Midbrain (tissue), 1 donor: Measurements from ENCODE around the gene IL13.

Experiments used
- DNase-seq: peaks from one replicate; lab custom pipeline; 2025; lab: John Stamatoyannopoulos, UW

The IL13 gene

GRCh38 chr5:132655821-132656773 is 1.9 kb upstream of the IL13 start:
- no peak for DNase-seq

GRCh38 chr5:132656774-132657355 is 1.1 kb upstream of the IL13 start:
- DNase-seq, result no peak

GRCh38 chr5:132658381-132659302 is 669 bp downstream of the IL13 start:
- no peak for DNase-seq

- DNase-seq, result no peak
These were observed 1.9 kb downstream of the IL13 start for GRCh38 chr5:132659598-132660493.

- DNase-seq, result no peak
These were observed 3.4 kb downstream of the IL13 start for GRCh38 chr5:132661231-132662003.

- no peak for DNase-seq
These were observed 4.0 kb downstream of the IL13 start for GRCh38 chr5:132662004-132662401.

- DNase-seq, result no peak
These were observed 5.2 kb downstream of the IL13 start for GRCh38 chr5:132662925-132663770.

- DNase-seq, result no peak
These were observed 6.1 kb downstream of the IL13 start for GRCh38 chr5:132663771-132664695.

- no peak for DNase-seq
These were observed 6.8 kb downstream of the IL13 start for GRCh38 chr5:132664696-132665209.

- no peak for DNase-seq
These were observed 7.7 kb downstream of the IL13 start for GRCh38 chr5:132665574-132666080.

- DNase-seq, result no peak
These were observed 8.5 kb downstream of the IL13 start for GRCh38 chr5:132666310-132667123.

- no peak for DNase-seq
These were observed 9.3 kb downstream of the IL13 start for GRCh38 chr5:132667309-132667708.

GRCh38 chr5:132667761-132668705 is 10.1 kb downstream of the IL13 start:
- no peak for DNase-seq

- DNase-seq, result no peak
These were observed 10.9 kb downstream of the IL13 start for GRCh38 chr5:132668706-132669454.

- no peak for DNase-seq
These were observed 11.5 kb downstream of the IL13 start for GRCh38 chr5:132669455-132669820.
